Activated CD4-positive, alpha-beta memory T cell treated with anti-CD3 and anti-CD28 coated beads, Interleukin-2, amount 10 ng/mL, durations not matched to agents 7 days and 5 days (primary cell): ENCODE data around the gene RNU5D-1. TPM values are rescaled to one million over a fixed set of nuclear protein-coding genes. Genes with fewer than 3 reads are reported as not detected.
"Not testable (repeated sequence)": the region's sequence is repeated elsewhere in the genome, so short reads cannot be mapped to it uniquely, and the experiment has no call there.

ENCODE experiments used
- CTCF ChIA-PET: fragments of 350-600 bp; sonication (Branson Sonifier 250); formaldehyde crosslinking; loops from one replicate; lab custom pipeline; 2021; ENCODE audit warnings: antibody characterized with exemption, inconsistent platforms; lab: Charles Lee
- POLR2A ChIA-PET: fragments of 350-600 bp; sonication (Branson Sonifier 250); formaldehyde crosslinking; loops from one replicate; lab custom pipeline; 2021; ENCODE audit warnings: antibody characterized with exemption; lab: Charles Lee
- DNase-seq: peaks from one replicate; pipeline ENCODE4 v3.0.0-alpha.2; 2020
- H3K27ac Mint-ChIP-seq: one replicate; pipeline ENCODE4 v1.8.0; 2021; ENCODE audit warnings: mild to moderate bottlenecking, mixed read lengths
- H3K27me3 Mint-ChIP-seq: one replicate; pipeline ENCODE4 v1.8.0; 2021; ENCODE audit warnings: mixed read lengths
- H3K36me3 Mint-ChIP-seq: one replicate; pipeline ENCODE4 v1.8.0; 2021; ENCODE audit warnings: low read depth, mixed read lengths
- H3K4me1 Mint-ChIP-seq: one replicate; pipeline ENCODE4 v1.8.0; 2021; ENCODE audit warnings: mixed read lengths
- H3K4me3 Mint-ChIP-seq: one replicate; pipeline ENCODE4 v1.8.0; 2021; ENCODE audit warnings: mild to moderate bottlenecking, mixed read lengths
- H3K9me3 Mint-ChIP-seq: one replicate; pipeline ENCODE4 v1.8.0; 2021; ENCODE audit warnings: mixed read lengths
- total RNA-seq, 2 experiments: library from RNA; stranded (reverse); gene quantifications; one replicate each; pipeline ENCODE4 v1.2.3, GENCODE V29; 2021

The RNU5D-1 gene
- not detected for total RNA-seq

DNA sequence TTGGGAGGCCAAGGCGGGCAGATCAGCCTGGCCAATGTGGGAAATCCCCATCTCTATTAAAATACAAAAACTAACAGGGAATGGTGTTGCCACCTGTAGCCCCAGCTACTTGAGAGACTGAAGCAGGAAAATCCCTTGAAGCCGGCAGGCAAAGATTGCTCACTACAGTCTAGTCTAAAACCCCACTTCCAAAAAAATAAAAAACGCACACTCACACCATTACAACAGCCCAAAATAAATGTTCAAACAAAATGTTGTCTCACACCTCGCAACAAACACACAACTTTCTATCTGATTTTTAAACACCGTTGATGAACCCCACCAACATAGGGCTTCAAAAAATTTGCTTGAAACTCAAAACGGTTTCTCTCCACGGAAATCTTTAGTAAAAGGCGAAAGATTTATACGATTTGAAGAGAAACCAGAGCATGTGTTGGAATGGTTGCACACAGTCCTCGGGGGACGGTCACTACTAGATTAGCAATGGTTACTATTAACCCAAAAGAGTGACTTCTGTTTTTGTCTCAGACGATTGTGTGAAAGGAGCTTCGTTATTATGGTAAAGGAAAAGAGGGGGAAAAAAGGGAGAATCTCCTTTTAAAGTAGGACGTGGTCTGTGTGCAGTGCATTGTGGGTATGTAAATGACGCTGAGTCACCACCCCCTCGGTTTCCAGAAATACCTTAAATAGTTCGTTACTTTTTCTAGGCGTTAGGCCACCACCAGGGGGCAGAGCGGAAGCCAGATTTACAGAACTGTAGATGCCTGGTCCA lies at the start of gene RNU5D-1:
Gene RNU5D-1, minus strand, starts transcription at position 430 of the 772 bp plus-strand sequence.
- Mint-ChIP-seq H3K27me3 (peaks cover 4% of the 10 kb centered on the region), H3K4me1 (peaks cover 35% of the 10 kb centered on the region), H3K4me3 (peak within 1 kb of the TSS; percentile 62), H3K27ac (peak within 1 kb of the TSS; percentile 99), H3K9me3 (no peaks in the 10 kb centered on the region), H3K36me3 (no peaks in the 10 kb centered on the region)
- peak; percentile 95 for DNase-seq
- ChIA-PET CTCF (interaction anchor here (0.6 to 4.5 kb wide), 32 partner anchors 8 to 1010 kb away, joined by 3 to 59 read pairs (median 6); partner anchors contain the start of genes BEST4, BTBD19, DYNLT4 and HECTD3), POLR2A (interaction anchor here (0.6 to 14.2 kb wide), 48 partner anchors 12 to 955 kb away, joined by 3 to 785 read pairs (median 8); partner anchors contain the start of genes AKR1A1, ARMH1, BEST4 and BTBD19)

DNA sequence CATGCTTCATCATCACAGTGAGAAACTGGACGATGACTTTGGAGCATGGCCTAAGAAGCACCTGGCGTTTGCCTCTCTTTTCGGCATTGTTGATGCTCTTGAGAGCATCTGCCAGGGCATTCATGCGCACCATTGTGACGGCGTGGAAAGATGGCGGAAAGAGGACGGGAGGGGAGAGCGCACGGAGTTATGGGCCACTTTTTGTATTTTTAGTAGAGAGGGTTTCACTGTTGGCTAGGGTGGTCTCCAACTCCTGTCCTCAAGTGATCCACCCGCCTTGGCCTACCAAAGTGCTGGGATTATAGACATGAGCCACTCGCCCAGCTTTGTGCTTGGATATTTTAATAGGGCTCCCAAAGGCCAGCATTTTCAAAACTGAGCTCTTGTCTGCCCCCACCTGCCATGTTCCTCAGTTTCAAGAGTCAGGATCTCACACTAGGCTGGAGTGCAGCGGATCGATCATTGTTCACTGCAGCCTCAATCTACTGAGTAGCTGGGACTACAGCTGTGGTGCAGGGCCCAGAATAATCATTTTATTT lies 49.7 kb upstream of the RNU5D-1 start:
- peak overlapping the region; percentile 10 for H3K27ac Mint-ChIP-seq
- H3K4me3 Mint-ChIP-seq = no peak overlapping the region
- no peaks in the 10 kb centered on the region for H3K9me3 Mint-ChIP-seq
- CTCF ChIA-PET = interaction anchor here (0.8 to 1.4 kb wide), 3 partner anchors 9 to 50 kb away, joined by 3 to 9 read pairs (median 3); partner anchors contain the start of genes PLK3 and RNU5D-1
- no peak for DNase-seq
- peaks cover 68% of the 10 kb centered on the region for H3K36me3 Mint-ChIP-seq
- H3K27me3 Mint-ChIP-seq = no peaks in the 10 kb centered on the region
- POLR2A ChIA-PET = interaction anchor here (0.9 to 17.1 kb wide), 4 partner anchors 28 to 53 kb away, joined by 3 to 454 read pairs (median 106); partner anchors contain the start of genes BTBD19 and RNU5D-1
- peaks cover 58% of the 10 kb centered on the region for H3K4me1 Mint-ChIP-seq

DNA sequence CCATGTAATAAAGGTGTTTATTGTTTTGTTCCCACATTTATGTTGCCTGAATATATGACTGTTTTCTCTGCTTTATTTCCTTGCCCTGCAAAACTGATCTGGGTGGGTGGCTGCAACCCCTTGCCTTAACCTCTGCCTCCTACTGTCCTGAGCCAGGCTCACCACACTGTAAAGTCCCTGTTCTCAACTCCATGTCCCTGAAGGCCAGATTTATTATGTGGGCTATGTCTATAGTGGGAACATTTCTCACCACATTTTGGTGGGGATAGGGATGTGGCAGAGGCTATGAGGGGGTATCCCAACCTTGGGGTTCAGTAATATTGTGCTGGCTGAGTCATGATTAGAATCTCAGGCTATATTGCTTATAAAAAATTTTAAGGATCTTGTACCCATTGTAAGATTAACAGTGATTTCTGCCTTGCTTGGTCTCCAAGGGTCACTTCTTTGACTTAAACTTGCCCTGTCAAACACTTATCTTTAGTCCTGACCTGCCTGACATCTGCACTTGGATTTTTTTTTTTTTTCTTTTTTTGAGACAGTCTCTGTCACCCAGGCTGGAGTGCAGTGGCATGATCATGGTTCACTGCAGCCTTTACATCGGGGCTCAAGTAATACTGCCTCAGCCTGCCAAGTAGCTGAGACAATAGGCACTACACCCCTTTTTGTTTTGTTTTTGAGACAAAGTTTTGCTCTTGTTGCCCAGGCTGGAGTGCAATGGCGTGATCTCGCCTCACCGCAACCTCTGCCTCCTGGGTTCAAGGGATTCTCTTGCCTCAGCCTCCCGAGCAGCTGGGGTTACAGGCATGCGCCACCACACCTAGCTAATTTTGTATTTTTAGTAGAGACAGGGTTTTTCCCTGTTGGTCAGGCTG lies 48.0 kb upstream of the RNU5D-1 start:
- POLR2A ChIA-PET = interaction anchor here (1.0 to 17.1 kb wide), 7 partner anchors 11 to 232 kb away, joined by 3 to 454 read pairs (median 16); partner anchors contain the start of genes BTBD19, DYNLT4, HECTD3 and PLK3
- Mint-ChIP-seq H3K27me3 (no peaks in the 10 kb centered on the region), H3K36me3 (peaks cover 68% of the 10 kb centered on the region), H3K27ac (peak overlapping the region; percentile 27), H3K4me3 (peak overlapping the region; percentile 5), H3K4me1 (peaks cover 52% of the 10 kb centered on the region), H3K9me3 (no peaks in the 10 kb centered on the region)
- DNase-seq = no peak
- CTCF ChIA-PET = interaction anchor here (0.6 kb wide), 2 partner anchors 741 to 787 kb away, joined by 3 read pairs; no protein-coding TSS in a partner anchor

DNA sequence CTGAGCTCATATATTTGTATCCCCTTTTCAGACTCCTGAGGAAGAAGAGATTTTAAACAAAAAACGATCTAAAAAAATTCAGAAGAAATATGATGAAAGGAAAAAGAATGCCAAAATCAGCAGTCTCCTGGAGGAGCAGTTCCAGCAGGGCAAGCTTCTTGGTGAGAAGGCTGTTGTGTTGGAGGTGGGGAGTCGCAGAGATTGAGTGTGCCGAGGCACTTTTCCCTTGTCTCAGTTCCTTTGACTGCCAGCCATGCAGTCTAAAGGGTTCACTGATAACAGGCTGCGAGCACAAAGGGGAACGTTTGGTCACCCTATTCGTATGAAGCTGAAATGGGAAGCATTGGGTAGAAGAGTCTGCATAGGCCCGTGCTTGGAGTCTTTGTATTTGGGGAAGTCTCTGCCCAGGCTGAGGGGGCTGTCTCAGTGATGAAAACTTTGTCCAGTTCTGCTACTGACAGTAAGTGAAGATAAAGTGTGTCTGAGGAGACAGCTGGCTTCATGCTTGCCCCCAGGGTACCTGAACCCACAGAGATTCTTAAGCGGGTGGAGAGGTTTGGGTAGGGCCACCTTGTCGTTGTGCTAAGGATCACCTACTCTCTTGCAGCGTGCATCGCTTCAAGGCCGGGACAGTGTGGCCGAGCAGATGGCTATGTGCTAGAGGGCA lies 47.1 kb upstream of the RNU5D-1 start:
- Mint-ChIP-seq H3K27me3 (no peaks in the 10 kb centered on the region), H3K36me3 (peaks cover 66% of the 10 kb centered on the region), H3K27ac (peak overlapping the region; percentile 58), H3K4me1 (peaks cover 46% of the 10 kb centered on the region), H3K4me3 (peak overlapping the region; percentile 90), H3K9me3 (no peaks in the 10 kb centered on the region)
- DNase-seq = no peak
- POLR2A ChIA-PET = interaction anchor here (1.0 to 17.1 kb wide), 10 partner anchors 7 to 562 kb away, joined by 3 to 454 read pairs (median 24); partner anchors contain the start of genes BEST4, BTBD19, DYNLT4 and HECTD3
- CTCF ChIA-PET = interaction anchor here (3.9 kb wide), 1 partner anchor 48 kb away, joined by 38 read pairs; the partner anchor contains the start of gene RNU5D-1

DNA sequence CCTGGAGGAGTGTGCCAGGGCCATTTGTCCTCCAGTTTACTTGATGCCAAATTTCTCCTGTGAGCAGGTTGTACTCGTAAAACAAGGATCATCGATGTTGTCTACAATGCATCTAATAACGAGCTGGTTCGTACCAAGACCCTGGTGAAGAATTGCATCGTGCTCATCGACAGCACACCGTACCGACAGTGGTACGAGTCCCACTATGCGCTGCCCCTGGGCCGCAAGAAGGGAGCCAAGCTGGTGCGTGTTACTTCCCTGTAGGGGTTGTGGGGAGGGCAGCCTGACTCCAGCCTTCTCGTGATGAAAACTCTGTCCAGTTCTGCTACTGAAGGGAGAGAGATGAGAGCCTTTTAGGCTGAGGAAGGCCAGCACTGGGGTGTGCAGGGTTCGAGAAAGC lies 46.6 kb upstream of the RNU5D-1 start:
- Mint-ChIP-seq H3K27ac (peak overlapping the region; percentile 58), H3K4me3 (peak overlapping the region; percentile 90), H3K36me3 (peaks cover 63% of the 10 kb centered on the region), H3K9me3 (no peaks in the 10 kb centered on the region), H3K4me1 (peaks cover 44% of the 10 kb centered on the region), H3K27me3 (no peaks in the 10 kb centered on the region)
- no peak for DNase-seq
- ChIA-PET CTCF (interaction anchor here (1.4 to 3.9 kb wide), 2 partner anchors 41 to 47 kb away, joined by 4 to 38 read pairs; partner anchors contain the start of gene RNU5D-1), POLR2A (interaction anchor here (1.0 to 17.1 kb wide), 10 partner anchors 8 to 562 kb away, joined by 3 to 454 read pairs (median 24); partner anchors contain the start of genes BEST4, BTBD19, DYNLT4 and HECTD3)

DNA sequence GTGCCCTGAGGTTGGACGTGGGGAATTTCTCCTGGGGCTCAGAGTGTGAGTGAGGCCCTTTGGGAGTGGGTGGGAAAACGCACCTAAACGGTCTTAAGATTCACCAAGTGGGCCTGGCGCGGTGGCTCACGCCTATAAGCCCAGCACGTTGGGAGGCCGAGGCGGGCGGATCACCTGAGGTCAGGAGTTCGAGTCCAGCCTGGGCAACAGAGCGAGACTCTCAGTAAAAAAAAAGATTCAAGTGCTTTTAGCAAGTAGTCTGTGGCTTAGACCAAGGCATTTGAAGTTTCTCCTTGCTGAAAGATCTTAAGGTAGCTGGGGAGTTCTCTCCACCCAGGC lies 45.7 kb upstream of the RNU5D-1 start:
- DNase-seq = no peak
- POLR2A ChIA-PET = interaction anchor here (0.6 to 17.1 kb wide), 25 partner anchors 9 to 909 kb away, joined by 3 to 454 read pairs (median 18); partner anchors contain the start of genes BEST4, BTBD19, DYNLT4 and EIF2B3
- no peaks in the 10 kb centered on the region for H3K27me3 Mint-ChIP-seq
- peak overlapping the region; percentile 89 for H3K27ac Mint-ChIP-seq
- peak overlapping the region; percentile 90 for H3K4me3 Mint-ChIP-seq
- CTCF ChIA-PET = interaction anchor here (1.4 to 3.9 kb wide), 5 partner anchors 8 to 46 kb away, joined by 4 to 38 read pairs (median 7); partner anchors contain the start of genes PLK3 and RNU5D-1
- no peaks in the 10 kb centered on the region for H3K9me3 Mint-ChIP-seq
- peaks cover 57% of the 10 kb centered on the region for H3K36me3 Mint-ChIP-seq
- peaks cover 44% of the 10 kb centered on the region for H3K4me1 Mint-ChIP-seq

DNA sequence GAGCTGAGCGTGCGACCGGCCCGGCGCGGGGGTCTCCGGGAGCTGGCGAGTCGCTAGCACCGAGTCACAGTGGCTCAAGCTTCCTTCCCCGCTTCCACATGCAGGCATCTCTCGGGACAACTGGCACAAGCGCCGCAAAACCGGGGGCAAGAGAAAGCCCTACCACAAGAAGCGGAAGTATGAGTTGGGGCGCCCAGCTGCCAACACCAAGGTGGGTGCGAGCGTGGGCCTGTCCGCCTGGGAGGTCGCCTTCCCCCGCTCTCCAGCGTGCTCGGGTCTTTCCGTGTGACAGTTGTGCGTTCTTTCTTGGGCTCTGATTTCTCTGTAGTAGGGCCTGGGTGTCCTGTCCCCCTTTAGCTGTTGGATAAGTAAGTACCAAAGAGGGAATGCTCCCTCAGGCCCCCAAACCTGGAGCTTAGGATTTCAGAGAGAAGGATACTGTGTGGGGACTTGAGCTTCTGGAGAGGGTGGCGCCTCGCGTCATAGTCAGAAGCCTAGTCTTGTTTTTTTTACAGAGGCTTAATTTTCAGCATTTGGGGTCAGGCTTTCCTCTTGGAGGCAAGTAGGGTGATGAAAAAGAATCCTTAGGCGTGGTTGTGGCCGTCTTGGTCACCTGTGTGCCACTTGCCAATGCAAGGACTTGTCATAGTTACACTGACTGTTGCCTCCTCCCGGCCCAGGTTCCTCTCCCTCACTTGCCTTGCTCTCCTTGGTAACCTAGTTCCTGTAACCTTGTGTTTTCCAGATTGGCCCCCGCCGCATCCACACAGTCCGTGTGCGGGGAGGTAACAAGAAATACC lies 45.2 kb upstream of the RNU5D-1 start:
- POLR2A ChIA-PET = interaction anchor here (0.9 to 17.1 kb wide), 35 partner anchors 9 to 910 kb away, joined by 3 to 454 read pairs (median 13); partner anchors contain the start of genes BEST4, BTBD19, DYNLT4 and EIF2B3
- Mint-ChIP-seq H3K9me3 (no peaks in the 10 kb centered on the region), H3K4me3 (peak overlapping the region; percentile 90), H3K4me1 (peaks cover 39% of the 10 kb centered on the region), H3K36me3 (peaks cover 51% of the 10 kb centered on the region), H3K27me3 (no peaks in the 10 kb centered on the region), H3K27ac (peak overlapping the region; percentile 89)
- peak; percentile 51 for DNase-seq
- CTCF ChIA-PET = interaction anchor here (1.0 to 3.9 kb wide), 11 partner anchors 9 to 210 kb away, joined by 3 to 38 read pairs (median 5); partner anchors contain the start of genes EIF2B3, KIF2C, PLK3 and RNU5D-1

DNA sequence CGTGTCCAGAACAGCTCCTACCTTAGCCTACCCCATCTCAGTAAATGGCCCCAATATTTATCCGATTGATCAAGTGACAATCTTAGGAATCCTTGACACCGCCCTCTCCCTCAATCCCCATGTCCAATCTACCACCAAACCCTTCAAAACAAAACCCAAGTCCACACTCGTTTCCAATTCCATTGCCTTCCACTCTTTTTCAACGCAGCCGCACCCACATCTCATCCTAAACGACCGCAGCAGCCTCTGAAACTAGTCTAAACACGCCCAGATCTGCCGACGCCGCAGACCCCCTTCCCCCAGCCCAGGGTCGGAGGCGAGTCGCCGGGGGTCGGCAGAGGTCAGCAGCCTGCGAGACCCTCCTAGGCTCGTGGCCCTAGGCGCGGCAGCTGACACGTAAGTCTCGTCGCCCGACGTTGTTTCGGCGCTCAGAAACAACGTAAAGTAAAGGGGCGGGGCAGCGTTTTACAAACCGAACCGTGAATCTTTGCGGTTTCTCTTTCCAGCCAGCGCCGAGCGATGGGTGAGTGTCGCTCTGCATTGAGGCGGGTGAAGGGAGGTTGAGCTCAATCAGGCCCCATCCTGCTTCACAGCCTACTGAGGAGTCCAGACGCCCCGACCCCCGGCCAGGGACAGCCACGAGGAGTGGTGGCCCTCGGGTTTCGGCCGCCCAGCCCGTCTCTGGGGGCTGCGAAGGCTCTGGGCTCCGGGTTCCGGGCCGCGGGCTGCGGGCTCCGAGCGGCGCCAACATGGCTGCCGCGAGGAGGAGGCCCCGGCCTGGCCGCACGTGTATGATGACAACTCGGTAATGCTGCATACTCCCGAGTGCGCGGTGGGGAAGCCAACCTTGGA lies 44.3 kb upstream of the RNU5D-1 start, which contains the start of gene RPS8:
Gene RPS8, plus strand, starts transcription at position 463 of the 852 bp plus-strand sequence. Its CDS starts 57 bp downstream, at position 520.
- H3K9me3 Mint-ChIP-seq = no peaks in the 10 kb centered on the region
- POLR2A ChIA-PET = interaction anchor here (0.7 to 17.1 kb wide), 39 partner anchors 9 to 911 kb away, joined by 3 to 454 read pairs (median 10); partner anchors contain the start of genes BEST4, BTBD19, DYNLT4 and EIF2B3
- H3K4me3 Mint-ChIP-seq = peak within 1 kb of the TSS; percentile 90
- peak; percentile 93 for DNase-seq
- H3K27ac Mint-ChIP-seq = peak within 1 kb of the TSS; percentile 90
- CTCF ChIA-PET = interaction anchor here (0.8 to 3.9 kb wide), 11 partner anchors 9 to 211 kb away, joined by 3 to 38 read pairs (median 5); partner anchors contain the start of genes EIF2B3, KIF2C, PLK3 and RNU5D-1
- H3K4me1 Mint-ChIP-seq = peaks cover 35% of the 10 kb centered on the region
- H3K27me3 Mint-ChIP-seq = no peaks in the 10 kb centered on the region
- peaks cover 43% of the 10 kb centered on the region for H3K36me3 Mint-ChIP-seq

DNA sequence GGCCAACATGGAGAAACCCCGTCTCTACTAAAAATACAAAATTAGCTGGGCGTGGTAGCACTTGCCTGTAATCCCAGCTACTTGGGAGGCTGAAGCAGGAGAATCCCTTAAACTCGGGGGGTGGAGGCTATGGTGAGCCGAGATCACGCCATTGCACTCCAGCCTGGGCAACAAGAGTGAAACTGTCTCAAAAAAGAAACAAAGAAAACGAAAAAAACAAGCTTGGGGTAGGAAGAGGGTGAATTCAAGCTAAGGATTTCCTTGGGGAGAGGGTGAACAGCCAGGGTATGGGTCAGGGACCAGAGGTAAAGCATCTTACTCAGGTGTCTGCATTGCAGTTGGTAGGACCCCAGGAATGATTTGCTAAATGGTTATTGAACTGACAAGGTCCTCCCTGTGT lies 35.5 kb upstream of the RNU5D-1 start:
- H3K9me3 Mint-ChIP-seq, H3K27ac Mint-ChIP-seq, H3K4me1 Mint-ChIP-seq, H3K27me3 Mint-ChIP-seq, DNase-seq, H3K4me3 Mint-ChIP-seq: not testable (repeated sequence)
- POLR2A ChIA-PET = interaction anchor here (0.8 to 3.2 kb wide), 10 partner anchors 9 to 45 kb away, joined by 3 to 31 read pairs (median 6); partner anchors contain the start of gene RPS8
- H3K36me3 Mint-ChIP-seq = peaks cover 54% of the 10 kb centered on the region
- CTCF ChIA-PET = interaction anchor here (1.2 to 1.3 kb wide), 2 partner anchors 9 to 35 kb away, joined by 3 to 7 read pairs; partner anchors contain the start of genes RNU5D-1 and RPS8
